T-helper 2 cell treated with Interferon-gamma antibody and Interleukin-4, amounts not matched to agents 100 ng/mL and 5 ng/mL, for 36 hours (primary cell): ENCODE measurements around the gene NTM. TPM values are rescaled to one million over a fixed set of nuclear protein-coding genes. Genes with fewer than 3 reads are reported as not detected.

ENCODE experiments used
- intact Hi-C: fragments of 100-400 bp; cut with micrococcal nuclease; formaldehyde crosslinking; loops from one replicate; pipeline ENCODE4 v1.15.1; 2023
- total RNA-seq: library from RNA; stranded (reverse); gene quantifications from 2 replicates; pipeline ENCODE4 v1.2.3, GENCODE V29; 2022

The NTM gene
- total RNA-seq, 1 donor from 2014 or later, result not detected

- intact Hi-C loops, result no loop called here
Observed at GRCh38 chr11:131880976-131881375, 510.6 kb downstream of the NTM start.

- intact Hi-C loops, result no loop called here
Observed at GRCh38 chr11:131883332-131883731, 512.9 kb downstream of the NTM start.

GRCh38 chr11:131884461-131885073 is 514.2 kb downstream of the NTM start:
- intact Hi-C loops, result no loop called here

GRCh38 chr11:131885431-131885830 is 515.0 kb downstream of the NTM start:
- intact Hi-C loops, result no loop called here

GRCh38 chr11:131886201-131886600 is 515.8 kb downstream of the NTM start:
- intact Hi-C loops, result no loop called here

GRCh38 chr11:131888230-131888855 is 517.9 kb downstream of the NTM start:
- intact Hi-C loops, result no loop called here

GRCh38 chr11:131889146-131889577 is 518.7 kb downstream of the NTM start:
- intact Hi-C loops, result no loop called here

- intact Hi-C loops, result no loop called here
Observed at GRCh38 chr11:131889760-131890581, 519.6 kb downstream of the NTM start.

- intact Hi-C loops, result no loop called here
Observed at GRCh38 chr11:131893103-131893890, 522.9 kb downstream of the NTM start.

GRCh38 chr11:131893988-131894387 is 523.6 kb downstream of the NTM start:
- intact Hi-C loops, result no loop called here

GRCh38 chr11:131894615-131895544 is 524.5 kb downstream of the NTM start:
- intact Hi-C loops, result no loop called here

GRCh38 chr11:131895865-131896264 is 525.5 kb downstream of the NTM start:
- intact Hi-C loops, result no loop called here

GRCh38 chr11:131896978-131897615 is 526.7 kb downstream of the NTM start:
- intact Hi-C loops, result no loop called here

- intact Hi-C loops, result no loop called here
Observed at GRCh38 chr11:131897956-131898355, 527.5 kb downstream of the NTM start.

- intact Hi-C loops, result no loop called here
Observed at GRCh38 chr11:131898949-131899348, 528.5 kb downstream of the NTM start.

GRCh38 chr11:131899950-131900580 is 529.6 kb downstream of the NTM start:
- intact Hi-C loops, result no loop called here

GRCh38 chr11:131902421-131902820 is 532.0 kb downstream of the NTM start:
- intact Hi-C loops, result no loop called here

GRCh38 chr11:131903074-131903473 is 532.7 kb downstream of the NTM start:
- intact Hi-C loops, result no loop called here

GRCh38 chr11:131904756-131905155 is 534.3 kb downstream of the NTM start:
- intact Hi-C loops, result no loop called here
